H1 (cell line): ENCODE measurements around the gene USP24. TPM values are rescaled to one million over a fixed set of nuclear protein-coding genes. Genes with fewer than 3 reads are reported as not detected.

Experiments used
- BACH1 ChIP-seq: IDR thresholded peaks from 2 replicates; pipeline ENCODE4 v1.6.1; 2012; ENCODE audit warnings: low read length, improper control_type of control experiment
- CBX8 ChIP-seq: fragments of 300-800, 300-1000 bp; sonication (generic); IDR thresholded peaks from 2 replicates; pipeline ENCODE4 v1.7.1; 2016; ENCODE audit warnings: low read depth, low read length, borderline replicate concordance
- KDM5A ChIP-seq: fragments of 200-600 bp; IDR thresholded peaks from 2 replicates; pipeline ENCODE4 v1.7.1; 2012; ENCODE audit warnings: mild to moderate bottlenecking, low read length, inconsistent platforms, mixed read lengths
- SIX5 ChIP-seq: IDR thresholded peaks from 2 replicates; pipeline ENCODE4 v1.6.1; 2011; ENCODE audit warnings: mild to moderate bottlenecking, low read depth, low read length
- TAF7 ChIP-seq: optimal IDR thresholded peaks from 2 replicates; pipeline ENCODE3; 2011; ENCODE audit warnings: low read depth, mild to moderate bottlenecking, inconsistent platforms, low read length, moderate library complexity, borderline replicate concordance
- polyA plus RNA-seq, 7 experiments: library from polyadenylated mRNA; depleted of rRNA in 3 of 7; stranded (reverse) in 5 of 7; unstranded in 2 of 7; fragments of >200 nt in 5 of 7; fragments of 200-250 nt in 2 of 7; gene quantifications; 1 replicate in 5 of 7; 2 replicates in 1 of 7; 4 replicates in 1 of 7; pipeline versions ENCODE4 v1.2.1 to v1.2.3, GENCODE V29; 2011 to 2013; ENCODE audit warnings: missing spikeins in 2 of 7, mixed read lengths in 2 of 7
- total RNA-seq: library from RNA; stranded (reverse); fragmentation: NEBNext Ultra II Directional; extraction: Animal tissue kit (Norgen Biotek cat#: 25700); gene quantifications from 2 replicates; pipeline ENCODE4 v1.2.1, GENCODE V29; 2021
- TF ChIP-seq, protein P1 (sequence below): IDR thresholded peaks from 2 replicates; pipeline ENCODE4 v1.6.1; 2012; ENCODE audit warnings: inconsistent platforms
- TF ChIP-seq, protein P2 (sequence below): fragments of 300-600 bp; sonication (generic); IDR thresholded peaks from 2 replicates; pipeline ENCODE4 v1.7.1; 2012; ENCODE audit warnings: low read length, moderate library complexity, mild to moderate bottlenecking, inconsistent platforms; ENCODE audit not compliant: insufficient replicate concordance
- TF ChIP-seq, protein P3 (sequence below): IDR thresholded peaks from 2 replicates; pipeline ENCODE4 v1.6.1; 2012; ENCODE audit warnings: low read length, inconsistent platforms
- TF ChIP-seq, protein P4 (sequence below): IDR thresholded peaks from 2 replicates; pipeline ENCODE4 v1.6.1; 2012; ENCODE audit warnings: inconsistent platforms

USP24 gene
- total and polyA plus RNA-seq, 2 of the 8 experiments (the other 6 are each of a cell fraction or from before 2014, with no cell fraction given) = 11.1 to 34.6 TPM

DNA sequence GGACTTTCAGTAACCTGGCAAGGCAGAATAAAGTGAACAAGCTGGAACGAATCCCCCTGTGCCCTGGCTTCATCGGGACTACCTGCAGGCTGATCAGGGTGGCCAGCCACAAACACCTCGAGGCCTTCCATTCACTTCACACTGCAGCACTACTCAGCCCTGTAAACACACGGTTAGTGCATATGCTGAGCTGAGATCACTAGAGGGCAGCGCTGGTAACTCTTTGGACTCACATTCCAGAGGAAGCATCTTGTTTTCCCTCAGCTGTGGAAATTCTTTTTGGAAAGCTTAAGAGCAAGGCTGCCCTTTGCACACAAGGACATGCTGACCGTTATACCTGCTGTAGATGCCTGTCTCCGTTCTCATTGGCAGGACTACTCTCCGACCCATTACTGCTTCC is 143.7 kb downstream of the USP24 start (continued):
- TF ChIP-seq, protein P1, sequence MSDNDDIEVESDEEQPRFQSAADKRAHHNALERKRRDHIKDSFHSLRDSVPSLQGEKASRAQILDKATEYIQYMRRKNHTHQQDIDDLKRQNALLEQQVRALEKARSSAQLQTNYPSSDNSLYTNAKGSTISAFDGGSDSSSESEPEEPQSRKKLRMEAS = peak; percentile 65
- TF ChIP-seq SIX5 (no peak), CBX8 (no peak), KDM5A (no peak), BACH1 (no peak), TAF7 (no peak)
- TF ChIP-seq, protein P2, sequence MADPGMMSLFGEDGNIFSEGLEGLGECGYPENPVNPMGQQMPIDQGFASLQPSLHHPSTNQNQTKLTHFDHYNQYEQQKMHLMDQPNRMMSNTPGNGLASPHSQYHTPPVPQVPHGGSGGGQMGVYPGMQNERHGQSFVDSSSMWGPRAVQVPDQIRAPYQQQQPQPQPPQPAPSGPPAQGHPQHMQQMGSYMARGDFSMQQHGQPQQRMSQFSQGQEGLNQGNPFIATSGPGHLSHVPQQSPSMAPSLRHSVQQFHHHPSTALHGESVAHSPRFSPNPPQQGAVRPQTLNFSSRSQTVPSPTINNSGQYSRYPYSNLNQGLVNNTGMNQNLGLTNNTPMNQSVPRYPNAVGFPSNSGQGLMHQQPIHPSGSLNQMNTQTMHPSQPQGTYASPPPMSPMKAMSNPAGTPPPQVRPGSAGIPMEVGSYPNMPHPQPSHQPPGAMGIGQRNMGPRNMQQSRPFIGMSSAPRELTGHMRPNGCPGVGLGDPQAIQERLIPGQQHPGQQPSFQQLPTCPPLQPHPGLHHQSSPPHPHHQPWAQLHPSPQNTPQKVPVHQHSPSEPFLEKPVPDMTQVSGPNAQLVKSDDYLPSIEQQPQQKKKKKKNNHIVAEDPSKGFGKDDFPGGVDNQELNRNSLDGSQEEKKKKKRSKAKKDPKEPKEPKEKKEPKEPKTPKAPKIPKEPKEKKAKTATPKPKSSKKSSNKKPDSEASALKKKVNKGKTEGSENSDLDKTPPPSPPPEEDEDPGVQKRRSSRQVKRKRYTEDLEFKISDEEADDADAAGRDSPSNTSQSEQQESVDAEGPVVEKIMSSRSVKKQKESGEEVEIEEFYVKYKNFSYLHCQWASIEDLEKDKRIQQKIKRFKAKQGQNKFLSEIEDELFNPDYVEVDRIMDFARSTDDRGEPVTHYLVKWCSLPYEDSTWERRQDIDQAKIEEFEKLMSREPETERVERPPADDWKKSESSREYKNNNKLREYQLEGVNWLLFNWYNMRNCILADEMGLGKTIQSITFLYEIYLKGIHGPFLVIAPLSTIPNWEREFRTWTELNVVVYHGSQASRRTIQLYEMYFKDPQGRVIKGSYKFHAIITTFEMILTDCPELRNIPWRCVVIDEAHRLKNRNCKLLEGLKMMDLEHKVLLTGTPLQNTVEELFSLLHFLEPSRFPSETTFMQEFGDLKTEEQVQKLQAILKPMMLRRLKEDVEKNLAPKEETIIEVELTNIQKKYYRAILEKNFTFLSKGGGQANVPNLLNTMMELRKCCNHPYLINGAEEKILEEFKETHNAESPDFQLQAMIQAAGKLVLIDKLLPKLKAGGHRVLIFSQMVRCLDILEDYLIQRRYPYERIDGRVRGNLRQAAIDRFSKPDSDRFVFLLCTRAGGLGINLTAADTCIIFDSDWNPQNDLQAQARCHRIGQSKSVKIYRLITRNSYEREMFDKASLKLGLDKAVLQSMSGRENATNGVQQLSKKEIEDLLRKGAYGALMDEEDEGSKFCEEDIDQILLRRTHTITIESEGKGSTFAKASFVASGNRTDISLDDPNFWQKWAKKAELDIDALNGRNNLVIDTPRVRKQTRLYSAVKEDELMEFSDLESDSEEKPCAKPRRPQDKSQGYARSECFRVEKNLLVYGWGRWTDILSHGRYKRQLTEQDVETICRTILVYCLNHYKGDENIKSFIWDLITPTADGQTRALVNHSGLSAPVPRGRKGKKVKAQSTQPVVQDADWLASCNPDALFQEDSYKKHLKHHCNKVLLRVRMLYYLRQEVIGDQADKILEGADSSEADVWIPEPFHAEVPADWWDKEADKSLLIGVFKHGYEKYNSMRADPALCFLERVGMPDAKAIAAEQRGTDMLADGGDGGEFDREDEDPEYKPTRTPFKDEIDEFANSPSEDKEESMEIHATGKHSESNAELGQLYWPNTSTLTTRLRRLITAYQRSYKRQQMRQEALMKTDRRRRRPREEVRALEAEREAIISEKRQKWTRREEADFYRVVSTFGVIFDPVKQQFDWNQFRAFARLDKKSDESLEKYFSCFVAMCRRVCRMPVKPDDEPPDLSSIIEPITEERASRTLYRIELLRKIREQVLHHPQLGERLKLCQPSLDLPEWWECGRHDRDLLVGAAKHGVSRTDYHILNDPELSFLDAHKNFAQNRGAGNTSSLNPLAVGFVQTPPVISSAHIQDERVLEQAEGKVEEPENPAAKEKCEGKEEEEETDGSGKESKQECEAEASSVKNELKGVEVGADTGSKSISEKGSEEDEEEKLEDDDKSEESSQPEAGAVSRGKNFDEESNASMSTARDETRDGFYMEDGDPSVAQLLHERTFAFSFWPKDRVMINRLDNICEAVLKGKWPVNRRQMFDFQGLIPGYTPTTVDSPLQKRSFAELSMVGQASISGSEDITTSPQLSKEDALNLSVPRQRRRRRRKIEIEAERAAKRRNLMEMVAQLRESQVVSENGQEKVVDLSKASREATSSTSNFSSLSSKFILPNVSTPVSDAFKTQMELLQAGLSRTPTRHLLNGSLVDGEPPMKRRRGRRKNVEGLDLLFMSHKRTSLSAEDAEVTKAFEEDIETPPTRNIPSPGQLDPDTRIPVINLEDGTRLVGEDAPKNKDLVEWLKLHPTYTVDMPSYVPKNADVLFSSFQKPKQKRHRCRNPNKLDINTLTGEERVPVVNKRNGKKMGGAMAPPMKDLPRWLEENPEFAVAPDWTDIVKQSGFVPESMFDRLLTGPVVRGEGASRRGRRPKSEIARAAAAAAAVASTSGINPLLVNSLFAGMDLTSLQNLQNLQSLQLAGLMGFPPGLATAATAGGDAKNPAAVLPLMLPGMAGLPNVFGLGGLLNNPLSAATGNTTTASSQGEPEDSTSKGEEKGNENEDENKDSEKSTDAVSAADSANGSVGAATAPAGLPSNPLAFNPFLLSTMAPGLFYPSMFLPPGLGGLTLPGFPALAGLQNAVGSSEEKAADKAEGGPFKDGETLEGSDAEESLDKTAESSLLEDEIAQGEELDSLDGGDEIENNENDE = no peak
- TF ChIP-seq, protein P3, sequence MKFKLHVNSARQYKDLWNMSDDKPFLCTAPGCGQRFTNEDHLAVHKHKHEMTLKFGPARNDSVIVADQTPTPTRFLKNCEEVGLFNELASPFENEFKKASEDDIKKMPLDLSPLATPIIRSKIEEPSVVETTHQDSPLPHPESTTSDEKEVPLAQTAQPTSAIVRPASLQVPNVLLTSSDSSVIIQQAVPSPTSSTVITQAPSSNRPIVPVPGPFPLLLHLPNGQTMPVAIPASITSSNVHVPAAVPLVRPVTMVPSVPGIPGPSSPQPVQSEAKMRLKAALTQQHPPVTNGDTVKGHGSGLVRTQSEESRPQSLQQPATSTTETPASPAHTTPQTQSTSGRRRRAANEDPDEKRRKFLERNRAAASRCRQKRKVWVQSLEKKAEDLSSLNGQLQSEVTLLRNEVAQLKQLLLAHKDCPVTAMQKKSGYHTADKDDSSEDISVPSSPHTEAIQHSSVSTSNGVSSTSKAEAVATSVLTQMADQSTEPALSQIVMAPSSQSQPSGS = no peak
- TF ChIP-seq, protein P4, sequence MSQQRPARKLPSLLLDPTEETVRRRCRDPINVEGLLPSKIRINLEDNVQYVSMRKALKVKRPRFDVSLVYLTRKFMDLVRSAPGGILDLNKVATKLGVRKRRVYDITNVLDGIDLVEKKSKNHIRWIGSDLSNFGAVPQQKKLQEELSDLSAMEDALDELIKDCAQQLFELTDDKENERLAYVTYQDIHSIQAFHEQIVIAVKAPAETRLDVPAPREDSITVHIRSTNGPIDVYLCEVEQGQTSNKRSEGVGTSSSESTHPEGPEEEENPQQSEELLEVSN = 0 out of 2 replicates have a peak, but pooled peaks have one; percentile 19
